Measurements from ENCODE around the gene FBP1.

FBP1 gene

DNA sequence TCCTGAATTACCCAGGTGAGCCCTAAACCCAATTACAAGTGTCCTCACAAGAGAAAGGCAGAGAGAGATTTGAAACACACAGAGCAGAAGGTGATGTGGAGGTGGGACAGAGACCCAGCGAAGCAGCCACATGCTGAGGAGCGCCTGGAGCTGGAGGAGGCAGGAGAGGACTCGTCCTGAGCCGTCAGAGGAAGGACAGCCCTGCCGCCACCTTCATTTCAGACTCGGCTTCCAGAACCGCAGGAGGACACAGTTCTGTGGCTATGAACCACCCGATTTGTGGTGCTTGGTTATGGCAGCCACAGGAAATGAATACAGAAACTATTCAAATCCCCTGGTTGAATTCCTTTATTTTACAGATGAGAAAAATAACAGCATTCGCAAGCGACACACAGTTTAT is 16.4 kb upstream of the FBP1 start:
- DNase-seq = peak in 1 of 5 experiments; percentile 39

DNA sequence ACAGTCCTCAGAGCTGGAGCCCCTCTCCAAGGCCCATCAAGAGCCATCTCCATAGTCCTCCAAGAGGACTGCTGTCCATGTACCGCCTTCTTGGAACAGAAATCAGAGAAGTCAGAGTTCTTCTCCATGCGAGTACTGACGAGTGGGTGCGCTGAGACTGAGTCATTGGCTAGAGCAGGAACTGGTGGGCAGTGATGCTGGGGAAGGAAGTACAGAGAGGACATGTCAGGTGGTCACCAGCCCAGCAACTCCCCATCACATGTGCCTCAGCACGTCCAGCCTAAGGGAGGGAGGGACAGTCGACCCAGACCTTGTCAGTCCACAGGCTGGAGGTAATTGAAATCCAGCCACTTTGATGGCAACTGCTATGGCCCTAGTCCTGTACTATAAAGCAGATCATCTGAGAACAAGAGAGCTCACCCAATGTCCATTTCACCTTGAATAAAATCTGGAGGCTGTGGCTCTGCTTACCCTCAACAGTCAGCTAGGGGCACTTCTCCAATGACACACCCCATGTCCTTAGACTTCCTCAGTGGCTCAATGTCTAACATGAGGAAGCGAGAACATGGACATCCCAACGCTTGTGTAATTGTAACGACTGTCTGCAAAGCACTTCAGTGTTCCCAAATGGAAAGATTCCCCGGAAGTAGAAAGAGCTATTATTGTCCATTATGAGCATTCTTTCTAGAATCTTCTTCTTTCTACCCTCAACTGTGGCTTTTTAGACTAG is 15.0 kb upstream of the FBP1 start:
- DNase-seq = no peak

DNA sequence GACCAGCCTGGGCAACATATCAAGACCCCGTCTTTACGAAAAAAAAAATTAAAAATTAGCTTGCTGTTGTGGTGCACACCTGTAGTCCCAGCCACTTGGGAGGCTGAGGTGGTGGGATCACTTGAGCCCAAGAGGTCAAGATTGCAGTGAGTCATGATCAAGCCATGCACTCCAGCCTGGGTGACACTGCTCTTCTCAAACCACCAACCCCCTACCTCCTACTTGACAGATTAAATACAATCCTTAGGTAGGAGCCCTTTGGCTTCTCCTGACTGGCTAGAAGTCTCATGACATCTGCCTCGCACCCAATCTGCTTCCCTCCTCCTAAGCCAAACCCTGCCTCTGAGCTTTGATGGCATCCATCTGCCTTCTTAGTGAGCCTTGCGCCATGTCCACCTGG is 11.6 kb upstream of the FBP1 start:
- DNase-seq = no peak

DNA sequence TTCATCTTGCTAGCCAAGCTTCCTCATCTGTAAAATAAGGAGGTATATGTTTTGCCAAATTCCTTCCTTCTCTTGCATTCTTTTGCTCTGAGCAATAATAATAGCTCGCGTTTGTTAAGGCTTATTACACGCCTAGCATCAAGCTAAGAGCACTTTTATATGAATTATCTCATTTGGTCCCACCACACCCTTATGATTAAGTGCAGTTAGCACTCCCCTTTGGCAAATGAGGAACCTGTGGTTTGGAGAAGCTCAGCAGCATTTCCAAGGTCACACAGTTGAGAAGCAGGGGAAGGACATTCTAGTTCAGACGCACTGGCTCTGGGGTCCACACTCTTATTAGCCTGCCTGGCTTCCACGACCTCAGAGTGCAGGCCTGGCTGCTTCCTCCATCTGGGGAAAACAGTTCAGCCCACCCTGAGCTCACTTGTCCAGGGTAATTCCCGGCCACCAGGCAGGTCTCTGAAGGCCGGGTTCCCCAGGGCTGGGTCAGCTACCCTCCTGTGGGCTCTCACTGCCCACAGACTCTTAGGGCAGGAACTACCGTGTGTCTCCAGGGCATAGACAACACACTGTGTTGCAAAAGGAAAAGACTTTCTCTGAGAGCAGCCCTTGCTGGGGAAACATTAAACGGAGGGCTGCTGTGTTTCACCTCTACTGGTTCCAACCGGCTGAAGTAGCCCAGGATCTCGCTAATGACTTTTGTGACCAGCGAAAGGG is 9.9 kb upstream of the FBP1 start:
- no peak for DNase-seq

DNA sequence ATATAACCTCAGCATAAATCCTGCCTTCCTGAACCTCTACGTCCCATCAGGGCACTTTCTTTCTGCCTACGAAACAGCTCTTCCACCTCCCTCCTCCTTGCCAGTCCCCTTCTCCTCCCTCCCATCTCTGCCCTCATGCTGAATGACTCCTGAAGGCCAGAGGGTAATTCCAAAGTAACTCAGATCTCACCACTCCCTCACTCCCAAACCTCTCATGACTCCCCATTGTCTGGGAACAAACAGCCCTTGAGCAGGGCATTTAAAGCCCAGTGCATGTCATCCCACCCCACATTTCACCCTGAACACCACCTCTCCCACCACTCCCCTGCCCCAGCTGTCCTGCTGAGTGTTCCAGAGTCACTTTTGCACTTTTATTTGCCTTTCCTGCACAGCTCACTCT is 8.9 kb upstream of the FBP1 start:
- no peak for DNase-seq

DNA sequence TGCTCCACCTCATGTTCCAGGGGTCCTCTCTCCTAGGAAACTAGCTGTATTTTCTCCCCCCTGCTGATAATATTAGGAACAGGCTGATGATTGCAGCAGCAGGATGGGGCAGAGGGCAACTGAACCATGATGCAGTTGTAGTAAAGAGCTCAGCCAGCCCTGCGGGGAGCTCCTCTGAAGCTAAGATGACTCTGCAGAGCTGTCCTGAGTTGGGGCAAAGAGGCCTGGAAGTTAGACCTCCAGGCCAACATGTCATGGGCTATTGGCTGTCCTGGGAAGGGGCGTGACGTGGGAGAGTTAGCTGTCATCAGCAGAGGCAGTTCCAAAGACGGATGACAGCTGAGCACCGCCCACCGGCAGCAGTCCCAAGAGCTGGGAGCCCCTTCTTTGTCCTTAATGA is 6.6 kb upstream of the FBP1 start:
- no peak for DNase-seq

DNA sequence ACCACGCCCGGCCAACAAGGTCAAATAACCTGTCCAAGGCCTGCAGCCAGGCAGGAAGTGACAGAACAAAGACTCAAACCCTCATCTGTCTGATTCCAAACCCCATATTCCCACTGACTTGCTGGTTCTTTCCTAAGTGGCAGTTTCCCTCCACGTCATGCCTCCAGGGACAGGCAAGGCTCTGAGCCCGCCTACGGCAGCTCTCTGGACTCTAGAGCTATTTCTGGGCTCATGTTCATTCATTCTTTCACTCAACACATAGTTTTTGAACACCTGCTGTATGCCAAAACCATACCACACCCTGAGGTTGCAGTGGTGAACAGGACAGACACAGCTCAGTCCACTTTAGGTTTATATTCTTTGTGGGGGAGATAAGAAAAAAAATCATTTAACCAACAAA is 5.2 kb upstream of the FBP1 start:
- DNase-seq = no peak

DNA sequence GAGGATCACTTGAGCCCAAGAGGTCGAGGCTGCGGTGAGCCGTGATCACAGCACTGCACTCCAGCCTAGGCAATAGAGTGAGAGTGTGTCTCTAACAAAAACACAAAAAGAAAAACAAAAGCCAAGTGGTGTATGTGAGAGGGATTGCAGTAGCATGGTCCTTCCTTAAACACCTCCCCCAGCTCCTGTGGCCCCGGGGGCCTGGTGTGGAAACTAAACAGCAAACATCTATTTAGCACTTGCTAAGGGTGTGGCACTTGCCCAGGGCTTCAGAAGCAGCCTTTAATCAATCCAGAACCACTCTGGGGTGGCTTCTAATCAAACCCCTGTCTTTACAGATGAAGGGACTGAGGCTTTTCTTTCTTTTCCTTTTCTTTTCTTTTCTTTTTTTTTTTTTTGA is 4.4 kb upstream of the FBP1 start:
- no peak for DNase-seq

DNA sequence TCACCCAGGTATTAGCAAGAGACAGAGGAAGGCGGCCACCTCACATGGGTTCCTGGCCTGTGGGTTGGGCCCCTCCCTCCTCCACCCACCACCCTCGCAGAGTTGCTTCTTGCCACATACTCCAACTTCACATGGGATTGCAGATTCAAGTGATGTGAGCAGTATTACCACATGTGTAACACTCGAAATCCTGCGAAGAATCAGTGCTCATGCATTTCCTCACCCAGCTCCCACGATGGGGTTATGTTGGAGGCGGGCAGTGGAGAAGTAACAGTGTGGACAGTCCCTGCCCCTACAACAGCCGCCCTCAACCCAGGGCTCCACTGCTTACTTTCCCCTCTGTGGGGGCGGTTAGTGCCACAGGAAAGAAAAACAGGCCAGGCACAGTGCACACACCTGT is 3.9 kb upstream of the FBP1 start:
- no peak for DNase-seq

DNA sequence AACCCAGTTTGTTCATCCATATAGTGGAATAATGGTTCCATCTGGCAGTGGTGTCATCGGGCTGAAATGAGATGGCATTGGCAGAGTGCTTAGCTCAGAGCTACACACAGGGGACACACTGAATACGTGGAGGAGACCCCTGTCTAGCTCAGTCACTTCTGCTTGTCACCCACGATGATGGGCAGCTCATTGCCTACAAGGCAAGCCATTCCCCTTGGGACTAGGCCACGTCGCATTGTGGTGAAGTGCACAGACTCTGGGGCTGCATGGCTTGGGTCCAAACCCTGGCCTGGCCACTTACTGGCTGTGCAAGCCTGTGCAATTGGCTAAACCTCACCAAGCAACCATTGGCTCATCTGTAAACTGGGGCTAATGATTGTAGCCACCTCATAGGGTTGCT is 3.2 kb upstream of the FBP1 start:
- DNase-seq = no peak

DNA sequence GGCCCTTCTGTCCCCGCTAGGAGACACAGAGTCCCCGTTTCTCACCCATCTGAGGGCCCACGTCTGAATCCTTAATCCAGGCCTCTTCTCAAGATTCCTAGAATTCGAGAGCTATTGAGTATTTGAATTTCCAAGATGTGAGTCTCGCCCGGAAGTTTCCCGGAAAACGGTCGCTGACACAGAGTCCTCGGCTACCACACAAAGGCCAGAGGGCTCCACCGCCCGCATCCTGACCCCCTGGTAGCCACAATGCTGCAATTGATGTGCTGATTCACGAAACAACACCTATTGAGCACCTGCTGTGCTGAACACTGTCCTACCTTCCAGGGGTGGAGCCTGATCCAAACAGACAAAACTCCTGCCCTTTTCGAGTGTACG is 670 bp upstream of the FBP1 start:
- no peak for DNase-seq

DNA sequence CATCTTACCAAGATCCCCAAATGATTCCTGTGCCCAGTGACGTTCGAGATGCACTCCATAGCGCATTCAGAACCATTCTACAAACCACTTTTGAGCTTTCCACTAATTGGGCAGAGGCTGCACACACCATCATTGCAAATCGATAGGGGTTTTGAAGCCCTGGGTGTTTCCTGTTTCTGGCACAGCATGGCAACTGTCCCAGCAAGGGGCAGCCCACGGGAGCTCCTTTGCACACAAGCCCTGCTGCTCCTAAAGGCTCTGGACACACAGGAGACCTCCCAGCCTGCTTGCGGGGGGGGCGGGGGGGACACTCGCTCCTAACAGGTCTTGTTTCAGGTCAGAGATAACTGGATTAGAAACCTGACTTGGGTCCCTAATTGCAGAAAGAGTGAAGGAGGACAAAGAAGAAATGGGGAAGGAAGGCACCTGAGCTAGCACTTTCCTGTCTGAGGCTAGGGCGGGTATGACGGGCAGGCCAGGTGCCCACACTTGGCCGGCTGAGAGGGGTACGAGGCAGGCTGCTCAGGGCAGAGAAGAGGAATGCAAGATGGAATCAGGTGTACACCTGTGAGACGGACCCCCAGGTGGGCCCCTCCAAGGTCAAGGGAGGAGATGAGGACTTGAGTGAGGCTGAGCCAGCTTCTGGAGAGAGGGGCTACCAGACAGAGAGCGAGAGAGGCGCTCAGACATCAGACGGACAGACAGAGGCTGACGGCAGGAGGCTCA is 820 bp downstream of the FBP1 start:
- DNase-seq = no peak

DNA sequence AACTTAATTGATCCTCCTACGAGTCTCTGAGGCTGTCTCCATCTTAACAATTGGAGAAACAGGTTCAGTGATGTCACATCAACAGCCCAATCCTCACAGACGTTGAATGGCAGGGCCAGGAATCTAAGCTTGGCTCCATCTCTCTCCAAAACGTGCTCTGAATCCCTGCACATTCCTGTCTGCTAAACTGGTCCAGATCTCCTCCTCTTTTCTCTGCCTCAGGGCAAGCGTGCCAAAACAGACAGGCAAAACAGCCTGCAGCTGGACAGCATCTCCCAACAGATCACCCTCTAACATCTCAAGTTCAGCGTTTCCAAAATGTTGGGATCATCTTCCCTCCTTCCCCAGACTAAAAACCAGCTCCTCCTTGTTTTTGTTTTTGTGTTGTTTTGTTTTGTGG is 6.6 kb downstream of the FBP1 start:
- DNase-seq = no peak

DNA sequence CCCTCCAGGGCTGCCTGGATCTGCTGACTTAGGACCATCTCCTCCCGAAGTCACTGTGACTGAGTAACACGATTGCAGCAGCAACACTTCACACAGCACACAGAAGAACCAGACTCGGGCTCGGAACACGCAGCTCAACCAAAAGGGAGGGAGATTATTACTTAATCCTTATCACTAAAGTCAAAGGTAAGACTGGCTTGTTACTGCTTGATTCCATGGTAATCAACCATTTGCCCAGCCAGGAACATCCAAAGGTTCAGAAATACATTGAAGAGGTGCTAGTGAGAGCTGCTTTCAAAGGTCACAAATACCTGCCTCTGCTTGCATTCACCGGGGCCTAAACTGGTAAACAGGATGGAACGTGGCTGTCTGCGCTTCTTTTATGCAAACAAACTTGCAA is 7.7 kb downstream of the FBP1 start:
- DNase-seq = no peak

DNA sequence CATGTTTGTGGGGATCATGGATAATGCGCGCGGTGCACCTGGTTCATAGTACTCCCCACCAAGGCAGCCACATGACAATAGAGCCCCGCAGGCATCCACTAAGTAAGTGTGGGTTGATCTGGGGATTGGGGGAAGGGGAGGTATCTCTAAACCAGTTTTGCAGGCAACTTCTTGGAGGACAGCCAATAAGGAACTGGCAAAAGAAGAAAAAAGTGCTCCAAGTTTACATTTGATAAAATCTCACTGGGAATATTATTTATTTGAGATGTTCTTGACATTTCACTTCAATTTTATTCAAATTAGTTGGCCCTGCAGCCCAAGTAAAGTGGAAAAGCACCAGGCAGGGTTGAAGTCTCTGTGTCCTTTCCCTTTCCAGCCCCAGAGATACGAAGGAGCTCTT is 8.5 kb downstream of the FBP1 start:
- no peak for DNase-seq

DNA sequence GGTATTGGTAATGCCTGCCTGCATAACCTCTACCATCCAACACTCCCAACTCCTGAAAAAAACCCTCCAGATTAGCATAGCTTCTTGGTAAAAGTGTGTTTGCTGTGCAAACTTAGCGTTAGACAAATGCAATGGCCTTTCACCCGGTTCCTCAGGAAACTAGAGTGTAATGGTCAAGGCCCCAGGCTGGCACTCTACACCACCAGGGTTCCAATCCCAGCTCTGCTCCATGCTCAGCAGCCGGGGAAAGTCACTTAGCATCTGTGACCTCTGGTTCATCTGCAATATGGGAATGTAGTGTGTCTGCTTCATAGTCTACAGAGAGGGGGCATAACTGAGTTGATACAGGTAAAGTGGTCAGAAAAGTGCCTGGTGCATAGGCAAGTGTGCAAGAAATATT is 9.0 kb downstream of the FBP1 start:
- no peak for DNase-seq

DNA sequence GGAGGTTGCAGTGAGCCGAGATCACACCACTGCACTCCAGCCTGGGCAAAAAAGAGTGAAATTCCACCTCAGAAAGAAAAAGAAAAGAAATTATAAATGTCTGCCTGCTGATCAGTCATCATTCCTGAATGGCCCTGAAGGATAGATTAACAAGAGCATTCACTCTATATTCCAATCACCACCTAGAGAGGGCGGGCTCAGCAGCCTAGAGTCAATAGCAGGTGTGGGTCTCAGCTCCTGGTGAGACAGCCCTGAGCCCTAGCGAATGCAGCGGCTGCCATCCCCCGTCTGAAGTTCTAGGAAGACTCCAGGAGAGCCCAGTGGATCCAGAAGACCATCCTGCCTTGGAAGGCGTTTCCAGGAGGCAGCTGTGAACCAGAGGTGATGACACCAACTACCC is 12.0 kb downstream of the FBP1 start:
- no peak for DNase-seq

DNA sequence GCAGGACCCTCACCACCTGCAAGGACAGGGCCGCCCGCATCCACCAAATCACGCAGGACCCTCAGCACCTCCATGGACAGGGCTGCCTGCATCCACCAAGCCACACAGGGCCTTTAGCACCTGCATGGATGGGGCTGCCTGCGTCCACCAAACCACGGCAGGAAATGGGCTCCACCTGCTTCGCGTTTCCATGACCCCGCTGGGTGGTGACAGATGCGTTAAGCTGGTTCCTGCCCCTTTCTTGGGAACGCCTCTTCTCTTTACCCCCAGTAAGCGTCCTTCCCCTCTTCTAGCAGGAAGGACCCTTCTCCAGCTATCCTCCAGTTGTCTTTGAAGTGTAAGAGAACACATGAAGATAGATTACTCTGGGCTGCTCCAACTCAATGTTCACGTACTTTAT is 13.5 kb downstream of the FBP1 start:
- DNase-seq = peak in 1 of 5 experiments; percentile 11

DNA sequence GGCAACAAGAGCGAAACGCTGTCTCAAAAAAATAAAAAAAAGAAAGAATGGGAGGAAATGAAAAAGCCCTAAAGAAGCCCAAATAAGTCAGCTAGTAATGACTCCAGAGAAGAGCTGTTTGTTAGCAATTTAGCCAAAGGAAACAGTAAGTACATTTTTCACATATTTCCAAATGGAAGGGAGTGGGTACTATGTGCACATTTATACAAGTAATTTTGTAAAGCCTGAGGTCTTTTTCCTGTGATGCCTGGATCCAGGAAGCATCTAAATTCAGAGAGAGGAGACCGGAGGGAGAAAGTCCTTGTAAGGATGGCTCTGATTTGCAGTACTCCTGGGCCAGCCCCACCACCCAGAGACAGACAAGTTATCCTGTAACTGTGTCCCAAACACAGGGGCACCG is 14.7 kb downstream of the FBP1 start:
- no peak for DNase-seq

DNA sequence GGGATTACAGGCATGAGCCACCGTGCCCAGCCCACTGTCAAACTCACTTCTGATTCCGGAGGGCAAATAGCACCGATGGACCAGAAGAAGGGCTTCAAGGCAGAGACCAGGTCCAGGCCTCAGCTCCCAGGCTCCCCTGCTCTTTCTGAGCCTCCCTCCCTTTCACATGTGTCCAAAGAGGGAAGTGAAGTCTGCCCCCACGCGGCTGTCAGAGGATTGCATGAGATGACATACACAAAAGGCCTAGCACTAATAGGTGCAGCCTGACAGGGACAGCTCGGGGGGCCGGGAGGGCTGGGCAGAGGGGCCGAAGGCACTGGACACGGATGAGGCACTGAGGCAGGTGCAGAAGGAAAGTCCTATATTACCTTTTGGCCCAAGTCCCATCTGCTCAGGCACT is 16.1 kb downstream of the FBP1 start:
- DNase-seq = peak in 2 of 5 experiments; percentile 3 to 30

DNA sequence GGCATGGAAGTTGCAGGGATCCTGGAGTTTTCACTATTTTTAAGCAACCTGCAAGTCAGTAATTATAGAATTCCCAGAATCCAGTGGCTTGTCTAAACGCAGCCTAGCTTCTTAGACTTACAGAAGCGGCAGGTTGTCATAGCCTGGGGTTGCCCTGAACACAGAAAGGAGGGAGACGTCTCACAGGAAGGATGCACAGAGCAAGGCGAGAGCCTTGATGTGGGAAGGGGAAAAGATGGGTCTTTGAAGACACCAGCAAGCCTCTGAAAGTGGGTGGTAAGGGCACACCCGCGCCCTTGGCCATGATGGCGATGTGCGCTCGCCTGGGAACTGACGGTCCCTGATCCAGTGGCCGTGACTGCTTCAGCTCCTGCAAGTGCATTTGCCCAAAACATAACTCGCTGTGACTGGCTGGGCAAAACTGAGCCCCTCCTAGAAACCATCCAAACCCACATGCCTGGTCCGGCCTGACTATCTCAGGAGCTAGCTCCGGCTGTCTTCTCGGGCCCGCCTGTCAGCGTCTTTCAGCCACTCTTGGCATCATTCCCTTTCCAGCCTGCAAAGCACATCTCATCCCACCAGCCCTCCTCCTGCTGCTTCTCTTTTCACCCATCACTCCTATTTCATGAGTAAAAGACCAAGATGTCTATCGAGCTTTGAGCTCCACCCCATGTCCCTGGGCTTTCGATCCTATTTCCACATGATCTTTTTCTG is 17.1 kb downstream of the FBP1 start:
- no peak for DNase-seq

DNA sequence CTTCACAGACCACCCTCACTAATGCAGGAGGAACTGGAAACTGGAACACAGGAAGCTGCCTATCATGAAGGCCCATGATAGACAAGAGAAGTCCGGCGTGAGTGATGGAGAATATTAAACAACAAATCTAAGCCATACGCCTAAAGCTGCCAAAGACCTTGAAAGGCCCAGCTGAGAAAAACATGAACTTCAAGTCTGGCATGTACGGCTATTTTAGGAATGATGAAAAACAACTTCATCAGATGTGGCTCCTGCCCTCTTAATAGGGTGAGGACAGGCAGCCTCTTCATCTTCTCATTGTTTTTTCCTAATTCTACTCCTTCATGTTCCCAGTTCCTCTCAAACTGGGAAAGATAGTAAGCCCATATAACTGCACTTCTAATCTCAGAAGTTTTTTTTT is 20.3 kb downstream of the FBP1 start:
- no peak for DNase-seq

DNA sequence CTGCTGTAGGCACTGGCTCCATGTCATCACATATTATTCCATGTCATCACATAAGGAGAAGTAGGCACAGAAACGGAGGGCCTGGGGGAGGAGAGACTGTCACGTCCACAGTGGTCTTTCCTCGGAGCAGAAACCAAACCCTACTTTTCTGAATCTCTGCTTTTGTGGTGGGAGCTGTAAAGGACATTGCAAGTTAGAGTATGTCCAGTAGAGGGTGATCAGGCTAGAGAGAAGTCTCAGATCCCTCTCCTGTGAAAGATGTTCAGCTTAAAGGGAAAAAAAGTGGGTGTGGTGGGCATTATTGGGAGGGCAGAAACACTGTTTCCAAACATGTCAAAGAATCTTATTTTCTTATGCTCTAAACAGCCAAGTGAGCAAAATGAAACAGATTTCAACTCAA is 26.3 kb downstream of the FBP1 start:
- no peak for DNase-seq

DNA sequence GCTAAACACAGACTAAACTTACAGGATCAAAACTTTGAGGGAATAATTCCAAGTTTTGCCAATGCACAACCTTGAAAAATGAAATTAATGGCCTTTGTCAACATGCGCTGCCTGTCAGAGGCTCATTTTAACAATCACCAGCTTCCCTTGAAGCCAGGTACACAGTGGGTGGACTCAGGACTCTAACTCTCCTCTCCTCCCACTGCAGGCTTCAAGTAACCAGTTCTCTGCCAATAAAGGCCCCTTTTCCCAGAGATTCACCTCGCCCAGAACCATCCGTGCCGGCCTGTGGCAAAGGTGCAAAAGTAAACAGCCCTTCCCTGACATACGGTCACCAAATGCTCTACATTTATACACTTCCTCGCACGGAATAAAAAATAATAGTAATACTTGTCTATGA is 27.2 kb downstream of the FBP1 start:
- no peak for DNase-seq
